ENCODE measurements around the gene PDE5A.

- TF ChIP-seq EZH2 (IDR thresholded peaks at IDR 0.05; ENCODE audit: borderline replicate concordance, low read depth, low read length, severe bottlenecking) = no peak
- TF ChIP-seq, protein P1, sequence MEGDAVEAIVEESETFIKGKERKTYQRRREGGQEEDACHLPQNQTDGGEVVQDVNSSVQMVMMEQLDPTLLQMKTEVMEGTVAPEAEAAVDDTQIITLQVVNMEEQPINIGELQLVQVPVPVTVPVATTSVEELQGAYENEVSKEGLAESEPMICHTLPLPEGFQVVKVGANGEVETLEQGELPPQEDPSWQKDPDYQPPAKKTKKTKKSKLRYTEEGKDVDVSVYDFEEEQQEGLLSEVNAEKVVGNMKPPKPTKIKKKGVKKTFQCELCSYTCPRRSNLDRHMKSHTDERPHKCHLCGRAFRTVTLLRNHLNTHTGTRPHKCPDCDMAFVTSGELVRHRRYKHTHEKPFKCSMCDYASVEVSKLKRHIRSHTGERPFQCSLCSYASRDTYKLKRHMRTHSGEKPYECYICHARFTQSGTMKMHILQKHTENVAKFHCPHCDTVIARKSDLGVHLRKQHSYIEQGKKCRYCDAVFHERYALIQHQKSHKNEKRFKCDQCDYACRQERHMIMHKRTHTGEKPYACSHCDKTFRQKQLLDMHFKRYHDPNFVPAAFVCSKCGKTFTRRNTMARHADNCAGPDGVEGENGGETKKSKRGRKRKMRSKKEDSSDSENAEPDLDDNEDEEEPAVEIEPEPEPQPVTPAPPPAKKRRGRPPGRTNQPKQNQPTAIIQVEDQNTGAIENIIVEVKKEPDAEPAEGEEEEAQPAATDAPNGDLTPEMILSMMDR (IDR thresholded peaks at IDR 0.05; ENCODE audit: borderline replicate concordance, extremely low read depth, low read length, poor library complexity, severe bottlenecking) = no peak
These were observed 26.2 kb downstream of the PDE5A start for GRCh38 chr4:119602366-119602765.

Measured in DND-41 (cell line).